ENCODE data around the gene LINC01488.

LINC01488 gene

GRCh38 chr11:69467646-69468045 lies 13.8 kb upstream of the LINC01488 start:
- no peak for DNase-seq (ENCODE audit: insufficient read length, low spot score)
- FAIRE-seq, result no peak
- TF ChIP-seq PAX5 (IDR thresholded peaks at IDR 0.05; ENCODE audit: insufficient read depth, low read length, severe bottlenecking) (no peak), TAF1 (IDR thresholded peaks at IDR 0.05; ENCODE audit: low read depth, low read length) (no peak), POU2F2 (IDR thresholded peaks at IDR 0.05; ENCODE audit: low read depth, low read length) (peak; percentile 53; the same call in 1 of the 2 replicates), SPI1 (IDR thresholded peaks at IDR 0.05; ENCODE audit: low read depth, low read length) (no peak), POLR2A (IDR thresholded peaks at IDR 0.05; ENCODE audit: low read depth, low read length) (no peak), POLR2AphosphoS5 (IDR thresholded peaks at IDR 0.05; ENCODE audit: low read depth, low read length) (no peak)

DNA sequence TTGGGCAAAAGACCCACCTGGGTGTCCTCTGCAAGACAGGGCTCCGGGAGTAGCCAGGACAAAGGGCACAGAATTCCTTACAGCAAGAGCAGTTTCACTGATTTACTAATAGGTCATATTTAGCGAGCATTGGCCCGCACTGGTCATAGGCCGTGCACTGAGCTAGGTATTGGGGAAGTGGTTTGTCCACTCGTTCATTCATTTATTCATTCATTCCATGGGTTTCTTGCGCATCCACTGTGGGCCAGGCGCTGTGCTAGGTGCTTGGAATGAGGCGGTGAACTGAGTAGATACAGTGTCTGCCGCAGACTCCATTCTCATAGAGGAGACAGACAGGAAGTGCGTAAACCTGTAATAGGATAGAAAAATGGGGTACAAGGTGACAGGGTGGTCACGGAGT lies 13.2 kb upstream of the LINC01488 start:
- DNase-seq (ENCODE audit: insufficient read length, low spot score) (no peak), FAIRE-seq (no peak)
- TF ChIP-seq POLR2A (IDR thresholded peaks at IDR 0.05; ENCODE audit: low read depth, low read length) (no peak), SPI1 (IDR thresholded peaks at IDR 0.05; ENCODE audit: low read depth, low read length) (no peak), PAX5 (IDR thresholded peaks at IDR 0.05; ENCODE audit: insufficient read depth, low read length, severe bottlenecking) (no peak), TAF1 (IDR thresholded peaks at IDR 0.05; ENCODE audit: low read depth, low read length) (no peak), POLR2AphosphoS5 (IDR thresholded peaks at IDR 0.05; ENCODE audit: low read depth, low read length) (no peak), POU2F2 (IDR thresholded peaks at IDR 0.05; ENCODE audit: low read depth, low read length) (no peak)

GRCh38 chr11:69468911-69469885 lies 12.3 kb upstream of the LINC01488 start:
- FAIRE-seq, result no peak
- TF ChIP-seq POU2F2 (IDR thresholded peaks at IDR 0.05; ENCODE audit: low read depth, low read length) (no peak), SPI1 (IDR thresholded peaks at IDR 0.05; ENCODE audit: low read depth, low read length) (no peak), TAF1 (IDR thresholded peaks at IDR 0.05; ENCODE audit: low read depth, low read length) (no peak), POLR2A (IDR thresholded peaks at IDR 0.05; ENCODE audit: low read depth, low read length) (no peak), POLR2AphosphoS5 (IDR thresholded peaks at IDR 0.05; ENCODE audit: low read depth, low read length) (no peak), PAX5 (IDR thresholded peaks at IDR 0.05; ENCODE audit: insufficient read depth, low read length, severe bottlenecking) (no peak)

GRCh38 chr11:69470301-69470700 lies 11.2 kb upstream of the LINC01488 start:
- no peak for DNase-seq (ENCODE audit: insufficient read length, low spot score)

More at GRCh38 chr11:69468911-69469885, 12.3 kb upstream of the LINC01488 start:
- no peak for DNase-seq (ENCODE audit: insufficient read length, low spot score)

DNA sequence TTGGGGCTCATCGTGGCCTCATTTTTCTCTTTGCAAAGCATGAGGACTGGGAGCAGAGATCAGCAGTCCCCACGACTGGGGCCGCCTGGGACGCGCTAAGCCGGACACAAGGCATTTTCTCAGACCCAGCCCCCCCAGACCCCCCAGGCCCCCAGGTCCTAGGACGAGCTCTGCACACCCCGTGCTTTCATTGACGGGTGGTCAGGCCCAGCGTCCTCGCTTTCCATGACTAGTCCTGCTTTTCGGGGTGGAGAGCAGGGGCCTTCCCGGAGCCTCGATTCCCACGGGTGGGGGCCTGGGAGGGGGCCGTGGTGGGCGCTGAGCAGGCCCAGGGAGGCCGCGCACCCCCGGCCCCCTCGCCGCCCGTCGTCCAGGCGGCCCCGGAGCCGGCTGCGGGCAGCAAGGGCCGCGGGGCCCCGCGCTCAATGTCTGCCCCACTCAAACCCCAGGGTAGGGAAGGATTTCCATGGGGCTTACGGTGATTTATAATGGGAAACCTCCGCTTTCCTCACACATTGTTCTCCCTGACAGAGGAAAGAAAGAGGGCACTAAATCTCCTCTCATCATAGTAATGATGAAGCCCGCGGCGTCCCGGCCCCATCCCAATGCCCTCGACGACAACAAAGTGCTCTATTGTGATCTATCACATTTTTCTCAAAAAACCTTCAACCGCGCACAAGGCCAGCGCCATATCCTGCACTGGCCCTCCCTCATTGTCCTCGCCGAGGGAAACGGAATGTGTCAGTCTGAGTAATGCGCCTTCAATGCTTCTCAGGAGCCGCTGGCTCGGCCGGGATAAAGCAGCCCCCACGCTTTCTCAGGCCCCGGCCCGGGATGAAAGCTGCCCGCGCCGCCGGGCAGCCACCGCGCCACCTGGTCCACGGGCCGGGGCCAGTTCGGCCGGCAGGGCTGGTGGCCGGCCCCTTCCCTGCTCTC lies 10.4 kb upstream of the LINC01488 start:
- FAIRE-seq, result no peak
- TF ChIP-seq POLR2AphosphoS5 (IDR thresholded peaks at IDR 0.05; ENCODE audit: low read depth, low read length), result no peak
- no peak for DNase-seq (ENCODE audit: insufficient read length, low spot score)

More at GRCh38 chr11:69470301-69470700, 11.2 kb upstream of the LINC01488 start:
- TF ChIP-seq POU2F2 (IDR thresholded peaks at IDR 0.05; ENCODE audit: low read depth, low read length) (no peak), POLR2AphosphoS5 (IDR thresholded peaks at IDR 0.05; ENCODE audit: low read depth, low read length) (no peak), PAX5 (IDR thresholded peaks at IDR 0.05; ENCODE audit: insufficient read depth, low read length, severe bottlenecking) (no peak), TAF1 (IDR thresholded peaks at IDR 0.05; ENCODE audit: low read depth, low read length) (no peak), SPI1 (IDR thresholded peaks at IDR 0.05; ENCODE audit: low read depth, low read length) (no peak)
- no peak for FAIRE-seq

DNA sequence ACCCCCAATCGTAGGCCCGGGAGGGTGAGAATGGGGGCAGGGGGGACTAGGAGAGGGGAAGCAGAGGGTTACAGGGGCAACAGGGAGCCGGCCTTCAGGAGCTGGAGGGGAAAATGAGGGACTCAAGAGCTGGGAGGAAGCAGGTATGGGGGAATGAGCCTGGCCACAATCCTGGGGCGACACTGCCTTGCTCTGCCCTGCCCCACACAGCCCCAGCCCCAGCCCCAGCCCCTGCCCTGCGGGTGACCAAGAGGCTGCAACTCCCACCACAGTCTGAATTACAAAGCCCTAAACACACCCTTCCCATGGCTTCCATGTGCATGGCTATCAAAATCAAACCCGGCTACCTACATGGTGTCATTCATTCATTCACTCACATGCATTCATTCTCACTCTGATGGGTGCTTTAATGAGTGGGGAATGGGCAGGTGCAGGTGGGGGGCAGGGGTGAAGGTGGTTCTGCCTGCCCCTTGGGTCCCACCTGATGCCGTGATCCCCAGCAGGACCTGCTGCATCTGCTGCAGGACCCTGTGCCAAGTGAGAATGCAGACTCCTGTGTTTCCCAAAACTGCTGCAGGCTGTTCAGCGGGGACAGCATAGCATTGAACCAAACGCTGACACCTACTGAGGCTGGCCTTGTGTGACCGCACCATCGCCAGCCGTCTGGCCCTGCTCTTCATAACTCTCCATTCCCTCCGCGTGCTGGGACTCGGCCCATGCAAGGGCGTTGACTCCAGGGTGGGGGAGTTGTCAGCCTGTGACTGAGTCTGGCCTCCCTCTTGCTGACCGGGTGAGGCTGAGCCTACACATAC lies 9.5 kb upstream of the LINC01488 start:
- TF ChIP-seq POU2F2 (IDR thresholded peaks at IDR 0.05; ENCODE audit: low read depth, low read length) (no peak), POLR2AphosphoS5 (IDR thresholded peaks at IDR 0.05; ENCODE audit: low read depth, low read length) (no peak), TAF1 (IDR thresholded peaks at IDR 0.05; ENCODE audit: low read depth, low read length) (no peak), PAX5 (IDR thresholded peaks at IDR 0.05; ENCODE audit: insufficient read depth, low read length, severe bottlenecking) (no peak), SPI1 (IDR thresholded peaks at IDR 0.05; ENCODE audit: low read depth, low read length) (no peak), POLR2A (IDR thresholded peaks at IDR 0.05; ENCODE audit: low read depth, low read length) (no peak)
- FAIRE-seq, result no peak
- no peak for DNase-seq (ENCODE audit: insufficient read length, low spot score)

DNA sequence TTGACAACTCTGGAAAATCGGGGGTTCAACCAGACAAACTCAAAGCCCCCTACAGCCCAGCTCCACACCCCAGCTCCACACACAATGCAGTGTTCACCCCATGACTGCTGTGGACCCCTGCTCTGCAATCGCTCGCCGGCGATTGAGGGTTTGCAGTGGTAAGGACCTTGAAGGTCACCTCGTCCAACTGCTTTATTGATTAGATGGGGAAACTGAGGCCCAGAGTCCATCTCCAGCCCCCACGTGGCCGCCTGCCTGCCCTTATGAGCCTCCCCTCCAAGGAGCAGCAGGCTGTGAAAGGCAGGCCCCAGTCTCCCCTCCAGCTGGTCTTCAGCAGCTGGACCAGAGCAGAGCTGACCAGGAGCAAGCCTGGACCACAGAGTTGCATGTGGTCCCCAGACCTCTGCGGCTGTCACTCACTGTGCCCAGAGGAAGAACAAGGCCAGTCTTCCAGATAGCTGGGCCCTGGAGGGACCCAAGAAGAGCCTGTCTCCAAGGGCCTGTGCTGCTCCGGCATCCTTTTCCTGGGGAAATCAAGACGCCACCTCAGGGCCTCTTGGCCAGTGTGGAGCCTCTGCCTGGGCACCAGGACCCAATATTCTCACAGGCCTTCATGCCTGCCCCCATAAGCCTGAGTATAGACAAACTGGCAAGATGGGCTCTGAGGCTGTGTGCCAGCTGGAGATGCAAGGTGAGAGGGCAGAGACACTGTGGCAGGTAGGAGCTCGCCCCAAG lies 8.8 kb upstream of the LINC01488 start:
- no peak for DNase-seq (ENCODE audit: insufficient read length, low spot score)

DNA sequence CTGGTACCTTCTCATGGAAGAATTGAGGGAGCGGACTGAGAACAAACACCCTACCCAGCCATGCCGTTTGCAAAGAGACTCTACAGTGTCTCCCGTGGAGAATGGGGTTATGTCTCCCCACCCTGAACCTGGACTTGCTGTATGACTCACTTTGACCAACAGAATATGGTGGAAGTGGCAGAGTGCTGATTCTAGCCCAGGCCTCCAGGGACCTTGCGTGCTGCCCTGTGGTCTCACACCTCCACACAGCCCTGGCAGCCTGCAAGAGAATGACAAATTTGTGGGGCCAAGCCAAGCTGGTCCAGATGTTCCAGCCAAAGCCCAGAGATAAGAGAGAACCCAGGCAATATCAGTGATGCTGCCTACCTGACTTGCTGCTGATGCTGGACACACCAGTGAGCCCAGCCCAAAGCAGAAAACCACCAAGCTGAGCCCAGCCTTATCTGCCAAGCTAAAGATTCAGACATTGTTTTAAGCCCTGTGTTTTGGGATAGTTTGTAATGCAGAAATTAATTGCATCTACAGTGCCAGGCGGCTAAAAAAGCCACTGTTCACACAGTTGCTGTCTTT lies 8.1 kb upstream of the LINC01488 start:
- DNase-seq (ENCODE audit: insufficient read length, low spot score) (no peak), FAIRE-seq (no peak)
- TF ChIP-seq POLR2A (IDR thresholded peaks at IDR 0.05; ENCODE audit: low read depth, low read length) (no peak), SPI1 (IDR thresholded peaks at IDR 0.05; ENCODE audit: low read depth, low read length) (no peak), POLR2AphosphoS5 (IDR thresholded peaks at IDR 0.05; ENCODE audit: low read depth, low read length) (no peak), TAF1 (IDR thresholded peaks at IDR 0.05; ENCODE audit: low read depth, low read length) (no peak), PAX5 (IDR thresholded peaks at IDR 0.05; ENCODE audit: insufficient read depth, low read length, severe bottlenecking) (no peak), POU2F2 (IDR thresholded peaks at IDR 0.05; ENCODE audit: low read depth, low read length) (no peak)

More for the DNA sequence above, 8.8 kb upstream of the LINC01488 start:
- no peak for FAIRE-seq
- TF ChIP-seq TAF1 (IDR thresholded peaks at IDR 0.05; ENCODE audit: low read depth, low read length) (no peak), POLR2AphosphoS5 (IDR thresholded peaks at IDR 0.05; ENCODE audit: low read depth, low read length) (no peak), POU2F2 (IDR thresholded peaks at IDR 0.05; ENCODE audit: low read depth, low read length) (no peak), PAX5 (IDR thresholded peaks at IDR 0.05; ENCODE audit: insufficient read depth, low read length, severe bottlenecking) (no peak), SPI1 (IDR thresholded peaks at IDR 0.05; ENCODE audit: low read depth, low read length) (no peak), POLR2A (IDR thresholded peaks at IDR 0.05; ENCODE audit: low read depth, low read length) (no peak)

Measured in GM12891 (cell line).